Pons (tissue), 1 donor: Measurements from ENCODE around the gene FOXS1.
"Not testable (repeated sequence)": the region's sequence is repeated elsewhere in the genome, so short reads cannot be mapped to it uniquely, and the experiment has no call there.

Experiments
- DNase-seq: peaks from one replicate; pipeline ENCODE4 v3.0.0-alpha.2; 2016; ENCODE audit warnings: low spot score

FOXS1 gene

GRCh38 chr20:31839782-31840487, 5.5 kb downstream of the FOXS1 start:
- DNase-seq: no peak

- no peak for DNase-seq
Observed at GRCh38 chr20:31838646-31839292, 6.6 kb downstream of the FOXS1 start.

- no peak for DNase-seq
Observed at GRCh38 chr20:31837896-31838397, 7.5 kb downstream of the FOXS1 start.

GRCh38 chr20:31836853-31837608, 8.4 kb downstream of the FOXS1 start:
- DNase-seq: no peak

GRCh38 chr20:31835977-31836852, 9.2 kb downstream of the FOXS1 start:
- peak; percentile 66 for DNase-seq

- DNase-seq: no peak
Observed at GRCh38 chr20:31835554-31835953, 9.8 kb downstream of the FOXS1 start.

- no peak for DNase-seq
Observed at GRCh38 chr20:31833931-31834521, 11.4 kb downstream of the FOXS1 start.

GRCh38 chr20:31833130-31833930, 12.1 kb downstream of the FOXS1 start:
- no peak for DNase-seq

- no peak for DNase-seq
Observed at GRCh38 chr20:31831771-31832306, 13.6 kb downstream of the FOXS1 start.

- DNase-seq: no peak
Observed at GRCh38 chr20:31831211-31831610, 14.2 kb downstream of the FOXS1 start.

GRCh38 chr20:31830406-31830981, 14.9 kb downstream of the FOXS1 start:
- DNase-seq: no peak

- no peak for DNase-seq
Observed at GRCh38 chr20:31829731-31830130, 15.7 kb downstream of the FOXS1 start.

- DNase-seq: not testable (repeated sequence)
Observed at GRCh38 chr20:31828016-31828415, 17.4 kb downstream of the FOXS1 start.

- no peak for DNase-seq
Observed at GRCh38 chr20:31827059-31827458, 18.3 kb downstream of the FOXS1 start.

GRCh38 chr20:31826074-31826473, 19.3 kb downstream of the FOXS1 start:
- no peak for DNase-seq

GRCh38 chr20:31824554-31825313, 20.7 kb downstream of the FOXS1 start:
- DNase-seq: no peak

GRCh38 chr20:31824125-31824485, 21.3 kb downstream of the FOXS1 start:
- no peak for DNase-seq

GRCh38 chr20:31823360-31824124, 21.9 kb downstream of the FOXS1 start:
- DNase-seq: no peak
